NCI-H1694 (cell line): ENCODE results near the gene C1orf174.
A peak's percentile ranks its signal among the peaks of the same experiment; 100 is the strongest.

Experiments used
- DNase-seq: peaks from one replicate; lab custom pipeline; 2025; lab: John Stamatoyannopoulos, UW

C1orf174 gene

GRCh38 chr1:3868464-3869006 lies 31.5 kb downstream of the C1orf174 start:
- DNase-seq, result no peak

- no peak for DNase-seq
Measured at GRCh38 chr1:3865606-3866160, 34.4 kb downstream of the C1orf174 start.

- DNase-seq, result no peak
Measured at GRCh38 chr1:3864884-3865283, 35.2 kb downstream of the C1orf174 start.

GRCh38 chr1:3863231-3863935 lies 36.7 kb downstream of the C1orf174 start:
- DNase-seq, result no peak

GRCh38 chr1:3858231-3858981 lies 41.7 kb downstream of the C1orf174 start:
- no peak for DNase-seq

GRCh38 chr1:3857791-3858129 lies 42.3 kb downstream of the C1orf174 start:
- no peak for DNase-seq

- peak; percentile 83 for DNase-seq
Measured at GRCh38 chr1:3856923-3857790, 42.9 kb downstream of the C1orf174 start, which contains the start of the genes CEP104 and DFFB. TSS of gene CEP104 (minus strand) at chr1:3857211. CDS start at chr1:3852407, 4,804 bp downstream. TSS of gene DFFB (plus strand) at chr1:3857476. CDS start at chr1:3857604, 128 bp downstream.

- no peak for DNase-seq
Measured at GRCh38 chr1:3852711-3853485, 47.2 kb downstream of the C1orf174 start.

GRCh38 chr1:3852091-3852490 lies 48.0 kb downstream of the C1orf174 start:
- DNase-seq, result no peak

- no peak for DNase-seq
Measured at GRCh38 chr1:3851292-3851691, 48.8 kb downstream of the C1orf174 start.

- no peak for DNase-seq
Measured at GRCh38 chr1:3850857-3851256, 49.2 kb downstream of the C1orf174 start.

- no peak for DNase-seq
Measured at GRCh38 chr1:3847081-3847480, 53.0 kb downstream of the C1orf174 start.

- no peak for DNase-seq
Measured at GRCh38 chr1:3846541-3846940, 53.5 kb downstream of the C1orf174 start.

GRCh38 chr1:3842912-3843311 lies 57.2 kb downstream of the C1orf174 start:
- no peak for DNase-seq

- DNase-seq, result no peak
Measured at GRCh38 chr1:3841491-3841890, 58.6 kb downstream of the C1orf174 start.
